ENCODE data around the gene IFITM2.

Gene IFITM2

GRCh38 chr11:282171-282570 lies 25.4 kb upstream of the IFITM2 start:
- DNase-seq, result no peak

GRCh38 chr11:282630-283360 lies 24.8 kb upstream of the IFITM2 start:
- no peak for DNase-seq

DNA sequence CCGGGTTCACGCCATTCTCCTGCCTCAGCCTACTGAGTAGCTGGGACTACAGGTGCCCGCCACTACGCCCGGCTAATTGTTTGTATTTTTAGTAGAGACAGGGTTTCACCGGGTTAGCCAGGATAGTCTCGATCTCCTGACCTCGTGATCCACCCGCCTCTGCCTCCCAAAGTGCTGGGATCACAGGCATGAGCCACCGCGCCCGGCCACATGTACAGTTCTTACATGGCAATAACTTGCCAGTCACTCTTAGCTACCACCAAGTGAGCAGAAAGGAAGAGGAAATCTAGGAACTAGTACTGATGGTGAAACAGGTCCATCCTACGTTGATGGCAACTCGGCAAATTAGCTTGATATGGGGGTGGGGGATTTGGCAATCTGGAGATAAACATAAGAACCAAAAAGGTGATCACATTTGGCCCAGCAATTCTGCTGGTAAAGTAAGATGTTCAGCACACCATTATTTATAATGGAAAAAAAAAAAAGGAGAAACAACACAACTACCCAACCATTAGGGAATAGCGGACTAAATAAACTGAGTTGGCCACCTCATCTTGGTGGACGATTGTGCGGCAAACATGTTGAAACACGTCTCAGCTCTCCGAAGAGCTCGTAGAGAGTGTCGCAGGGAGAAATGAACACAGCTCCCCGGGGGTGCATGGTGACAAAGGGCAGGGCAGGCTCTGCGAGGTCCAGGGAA lies 24.1 kb upstream of the IFITM2 start:
- DNase-seq, result no peak

DNA sequence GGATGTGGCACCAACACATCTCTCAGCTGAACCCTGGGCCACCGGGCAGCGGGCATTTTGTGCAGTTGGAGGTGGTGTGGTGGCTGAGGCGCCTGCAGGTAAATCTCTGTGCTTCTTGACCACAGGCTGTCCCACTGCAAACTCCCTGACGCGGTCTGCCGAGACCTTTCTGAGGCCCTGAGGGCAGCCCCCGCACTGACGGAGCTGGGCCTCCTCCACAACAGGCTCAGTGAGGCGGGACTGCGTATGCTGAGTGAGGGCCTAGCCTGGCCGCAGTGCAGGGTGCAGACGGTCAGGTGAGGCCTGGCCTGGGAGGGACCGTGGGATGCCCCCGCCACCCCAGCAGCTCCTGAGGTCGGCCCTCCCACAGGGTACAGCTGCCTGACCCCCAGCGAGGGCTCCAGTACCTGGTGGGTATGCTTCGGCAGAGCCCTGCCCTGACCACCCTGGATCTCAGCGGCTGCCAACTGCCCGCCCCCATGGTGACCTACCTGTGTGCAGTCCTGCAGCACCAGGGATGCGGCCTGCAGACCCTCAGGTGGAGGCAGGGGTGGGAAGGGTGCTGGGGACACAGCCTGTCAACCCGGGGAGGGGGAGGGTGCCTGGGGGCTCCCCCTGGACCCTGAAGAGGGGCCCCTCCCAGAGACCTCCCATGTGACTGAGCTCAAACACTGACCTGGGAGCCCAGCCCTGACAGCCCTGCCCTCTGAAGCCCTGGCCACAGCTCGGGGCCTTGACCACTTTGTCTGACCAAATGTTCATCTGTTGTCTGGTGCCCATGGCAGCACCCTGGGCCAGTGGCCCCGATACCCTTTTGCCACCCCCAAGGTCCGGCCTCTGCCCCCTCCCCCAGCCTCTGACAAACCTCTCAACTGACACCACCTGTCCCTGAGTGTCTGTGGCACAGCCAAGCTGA lies 23.3 kb upstream of the IFITM2 start:
- DNase-seq, result no peak

DNA sequence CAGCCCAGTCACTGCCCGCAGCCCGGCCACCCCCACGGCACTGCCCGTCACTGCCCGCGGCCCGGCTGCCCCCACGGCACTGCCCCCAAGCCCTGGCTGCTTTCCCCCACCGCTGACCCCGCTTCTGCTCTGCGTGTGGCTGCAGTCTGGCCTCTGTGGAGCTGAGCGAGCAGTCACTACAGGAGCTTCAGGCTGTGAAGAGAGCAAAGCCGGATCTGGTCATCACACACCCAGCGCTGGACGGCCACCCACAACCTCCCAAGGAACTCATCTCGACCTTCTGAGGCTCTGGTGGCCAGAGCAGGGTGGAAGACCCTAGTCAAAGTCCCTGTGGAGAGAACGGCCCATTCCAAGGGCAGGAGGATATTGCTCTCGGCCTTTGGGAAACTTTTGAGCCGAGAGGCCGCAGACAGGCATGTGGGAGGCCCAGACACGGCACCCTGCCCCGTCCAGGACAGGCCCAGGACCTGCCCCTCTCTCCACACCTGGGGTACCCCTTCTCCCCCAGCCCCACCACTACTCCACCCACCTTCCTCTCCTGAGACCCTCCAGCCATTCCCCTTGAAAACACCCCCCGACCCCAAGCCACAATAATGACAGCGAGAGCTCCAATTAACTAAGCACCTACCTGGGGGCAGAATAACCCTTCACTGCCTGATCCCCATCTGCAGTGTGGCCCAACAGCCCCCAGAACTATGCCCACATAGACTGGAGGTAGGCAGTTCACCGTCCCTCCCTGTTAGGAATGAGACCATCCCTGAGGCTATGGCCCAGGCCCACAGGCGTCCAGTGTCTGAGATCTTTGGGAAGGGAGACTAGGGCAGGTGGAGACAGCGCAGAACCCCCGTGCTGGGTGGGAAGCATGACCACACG lies 22.4 kb upstream of the IFITM2 start:
- DNase-seq, result no peak

DNA sequence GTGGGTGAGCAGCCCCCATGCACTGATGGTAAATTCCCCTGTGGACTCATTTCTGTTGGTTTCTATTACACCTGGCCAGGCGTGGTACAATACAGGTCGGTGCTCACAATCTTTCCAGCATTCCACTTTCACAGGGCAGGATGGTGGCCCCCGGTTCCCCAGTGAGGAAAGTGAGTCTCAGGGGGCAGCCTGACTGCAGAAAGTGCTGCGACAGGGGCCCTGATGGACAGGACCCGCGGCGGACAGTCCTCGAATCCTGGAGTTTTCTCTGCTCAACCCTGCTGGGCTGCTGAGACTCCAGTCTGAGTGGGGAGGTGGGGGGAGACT lies 21.8 kb upstream of the IFITM2 start:
- no peak for DNase-seq

DNA sequence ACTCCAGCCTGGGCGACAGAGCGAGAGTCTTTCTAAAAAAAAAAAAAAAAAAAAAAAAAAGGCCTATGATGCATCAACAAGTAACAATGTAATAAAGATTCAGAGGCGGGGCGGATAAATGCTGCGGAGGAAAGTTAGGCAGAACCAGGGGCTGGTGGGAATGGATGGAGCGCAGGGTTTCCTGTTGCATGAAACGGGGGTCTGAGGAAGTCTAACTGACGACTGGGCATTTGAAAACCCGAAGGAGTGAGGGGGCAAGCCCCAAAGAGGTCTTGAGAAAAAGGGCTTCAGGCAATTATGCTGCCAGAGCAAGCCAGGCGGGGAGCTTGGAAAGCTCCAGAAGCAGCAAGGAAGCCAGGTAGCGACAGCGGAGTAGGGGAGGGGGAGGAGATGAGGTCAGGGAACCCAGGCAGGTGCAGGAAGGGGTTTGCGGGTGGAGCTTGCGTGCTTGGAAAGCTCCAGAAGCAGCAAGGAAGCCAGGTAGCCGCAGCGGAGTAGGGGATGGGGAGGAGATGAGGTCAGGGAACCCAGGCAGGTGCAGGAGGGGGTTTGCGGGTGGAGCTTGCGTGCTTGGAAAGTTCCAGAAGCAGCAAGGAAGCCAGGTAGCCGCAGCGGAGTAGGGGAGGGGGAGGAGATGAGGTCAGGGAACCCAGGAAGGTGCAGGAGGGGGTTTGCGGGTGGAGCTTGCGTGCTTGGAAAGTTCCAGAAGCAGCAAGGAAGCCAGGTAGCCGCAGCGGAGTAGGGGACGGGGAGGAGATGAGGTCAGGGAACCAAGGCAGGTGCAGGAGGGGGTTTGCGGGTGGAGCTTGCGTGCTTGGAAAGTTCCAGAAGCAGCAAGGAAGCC lies 20.4 kb upstream of the IFITM2 start:
- DNase-seq, result peak; percentile 45

DNA sequence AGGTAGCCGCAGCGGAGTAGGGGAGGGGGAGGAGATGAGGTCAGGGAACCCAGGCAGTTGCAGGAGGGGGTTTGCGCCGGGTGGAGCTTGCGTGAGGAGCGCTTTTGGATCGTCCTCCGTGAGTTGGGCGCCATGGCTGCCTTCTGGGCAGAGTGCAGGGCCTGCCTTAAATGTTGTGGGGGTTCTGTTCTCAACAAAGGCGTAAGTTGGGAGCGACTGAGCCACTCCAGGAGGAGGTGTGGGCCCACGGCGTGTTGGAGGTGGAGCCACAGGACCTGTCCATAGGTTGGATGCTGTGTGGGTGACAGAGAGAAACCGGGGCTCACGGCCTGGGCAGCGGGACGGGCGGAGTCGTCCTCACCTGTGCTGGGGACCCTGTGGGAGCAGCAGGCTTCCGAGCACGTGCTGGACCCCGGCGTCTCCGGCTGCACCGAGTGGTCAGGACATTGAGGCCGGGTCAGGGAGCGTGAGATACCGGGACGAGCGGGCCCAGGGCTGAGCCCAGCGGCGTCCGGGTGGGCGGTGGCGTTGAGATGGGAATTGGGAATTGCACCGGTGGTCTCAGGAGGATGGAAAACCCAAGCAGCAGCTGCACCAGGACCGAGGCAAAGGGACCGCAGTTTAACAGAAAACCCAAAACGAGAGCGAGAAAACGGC lies 19.7 kb upstream of the IFITM2 start:
- peak; percentile 63 for DNase-seq

GRCh38 chr11:288478-289397 lies 18.9 kb upstream of the IFITM2 start, which contains the start of gene PGGHG:
Gene PGGHG (plus strand): TSS chr11:289126. CDS start chr11:289817, 691 bp downstream.
- DNase-seq, result peak; percentile 73

- no peak for DNase-seq
Observed at GRCh38 chr11:289398-289711, 18.3 kb upstream of the IFITM2 start.

GRCh38 chr11:289712-290620 lies 17.6 kb upstream of the IFITM2 start:
- DNase-seq, result no peak

- no peak for DNase-seq
Observed at GRCh38 chr11:290621-291231, 16.9 kb upstream of the IFITM2 start.

- DNase-seq, result no peak
Observed at GRCh38 chr11:291281-292210, 16.1 kb upstream of the IFITM2 start.

GRCh38 chr11:292211-293121 lies 15.2 kb upstream of the IFITM2 start:
- no peak for DNase-seq

GRCh38 chr11:293271-293851 lies 14.3 kb upstream of the IFITM2 start:
- no peak for DNase-seq

Measured in stimulated activated CD4-positive, alpha-beta T cell treated with anti-CD3 and anti-CD28 coated beads, Interleukin-15, amount 100 ng/mL, for 24 hours (primary cell).